Astrocyte of the cerebellum (primary cell): ENCODE measurements around the gene STRADB.

Experiments
- DNase-seq: peaks from one replicate; pipeline ENCODE4 v3.0.0-alpha.2; 2011; ENCODE audit warnings: low read depth
- H3K4me3 ChIP-seq: 2 replicates; pipeline ENCODE4 v1.5.1; 2011; ENCODE audit warnings: mild to moderate bottlenecking, low read depth, low read length, moderate library complexity
- in situ Hi-C: cut with HindIII; loops from 2 replicates; pipeline ENCODE4 v1.10.0; 2017; ENCODE audit warnings: low sequenced_read_pairs
- TF ChIP-seq, protein P1 (sequence below): IDR thresholded peaks from 2 replicates; pipeline ENCODE4 v1.5.1; 2012; ENCODE audit warnings: low read length, low read depth, moderate library complexity, mild to moderate bottlenecking; ENCODE audit errors: missing control alignments

STRADB gene

DNA sequence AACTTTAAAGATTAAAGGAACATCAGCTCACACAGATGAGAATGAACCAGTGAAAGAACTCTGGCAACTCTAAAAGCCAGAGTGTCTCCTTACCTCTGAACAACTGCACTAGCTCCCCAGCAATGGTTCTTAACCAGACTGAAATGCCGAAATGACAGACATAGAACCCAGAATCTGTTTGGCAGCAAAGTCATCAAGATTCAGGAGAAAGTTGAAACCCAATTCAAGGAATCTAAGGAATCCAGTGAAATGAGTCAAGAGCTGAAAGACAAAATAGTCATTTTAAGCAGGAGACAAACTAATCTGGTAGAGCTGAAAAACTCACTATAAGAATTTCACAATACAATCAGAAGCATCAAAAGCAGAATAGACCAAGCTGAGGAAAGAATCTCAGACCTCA, 72.0 kb downstream of the STRADB start:
- H3K4me3 ChIP-seq, result no peak overlapping the region
- in situ Hi-C loops, result loop anchor here (10.0 kb wide), 1 partner anchor 159 kb away; no protein-coding TSS in a partner anchor
- no peak for DNase-seq
- TF ChIP-seq, protein P1, sequence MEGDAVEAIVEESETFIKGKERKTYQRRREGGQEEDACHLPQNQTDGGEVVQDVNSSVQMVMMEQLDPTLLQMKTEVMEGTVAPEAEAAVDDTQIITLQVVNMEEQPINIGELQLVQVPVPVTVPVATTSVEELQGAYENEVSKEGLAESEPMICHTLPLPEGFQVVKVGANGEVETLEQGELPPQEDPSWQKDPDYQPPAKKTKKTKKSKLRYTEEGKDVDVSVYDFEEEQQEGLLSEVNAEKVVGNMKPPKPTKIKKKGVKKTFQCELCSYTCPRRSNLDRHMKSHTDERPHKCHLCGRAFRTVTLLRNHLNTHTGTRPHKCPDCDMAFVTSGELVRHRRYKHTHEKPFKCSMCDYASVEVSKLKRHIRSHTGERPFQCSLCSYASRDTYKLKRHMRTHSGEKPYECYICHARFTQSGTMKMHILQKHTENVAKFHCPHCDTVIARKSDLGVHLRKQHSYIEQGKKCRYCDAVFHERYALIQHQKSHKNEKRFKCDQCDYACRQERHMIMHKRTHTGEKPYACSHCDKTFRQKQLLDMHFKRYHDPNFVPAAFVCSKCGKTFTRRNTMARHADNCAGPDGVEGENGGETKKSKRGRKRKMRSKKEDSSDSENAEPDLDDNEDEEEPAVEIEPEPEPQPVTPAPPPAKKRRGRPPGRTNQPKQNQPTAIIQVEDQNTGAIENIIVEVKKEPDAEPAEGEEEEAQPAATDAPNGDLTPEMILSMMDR, result no peak
